Gastrocnemius medialis (tissue), 4 donors: Measurements from ENCODE around the gene SSBP4. TPM values are rescaled to one million over a fixed set of nuclear protein-coding genes. Genes with fewer than 3 reads are reported as not detected.

Source experiments
- ATAC-seq, 2 donors: fragments of 150-250 bp; one replicate each; pipeline ENCODE4 v1.9.1; 2016
- DNase-seq, 2 donors: peaks; one replicate each; pipeline ENCODE4 v3.0.0-alpha.2; 2019
- H3K27ac ChIP-seq, 4 donors: fragments of 200-600 bp; sonication (generic); 1 replicate in 1 of 4; 2 replicates in 3 of 4; pipeline ENCODE4 v1.5.1; 2016 to 2018; ENCODE audit warnings: mild to moderate bottlenecking in 2 of 4, moderate library complexity in 1 of 4
- H3K27me3 ChIP-seq, 3 donors: fragments of 200-600 bp; sonication (generic) in 2 of 3; 1 replicate in 1 of 3; 2 replicates in 2 of 3; pipeline versions ENCODE4 v1.5.1 to v1.6.0; 2016 to 2019; ENCODE audit warnings: mild to moderate bottlenecking in 1 of 3, moderate library complexity in 1 of 3
- H3K36me3 ChIP-seq, 2 donors: fragments of 200-600 bp; sonication (generic) in 1 of 2; one replicate each; pipeline ENCODE4 v1.5.1; 2017 to 2018
- H3K4me1 ChIP-seq, 2 donors: fragments of 200-600 bp; sonication (generic) in 1 of 2; one replicate each; pipeline ENCODE4 v1.5.1; 2016 to 2017; ENCODE audit warnings: mild to moderate bottlenecking in 2 of 2
- H3K4me3 ChIP-seq, 4 donors: fragments of 200-600 bp; sonication (generic) in 3 of 4; 1 replicate in 1 of 4; 2 replicates in 3 of 4; pipeline ENCODE4 v1.5.1; 2016 to 2019; ENCODE audit warnings: mild to moderate bottlenecking in 2 of 4
- H3K9me3 ChIP-seq, 3 donors: fragments of 200-600 bp; sonication (generic) in 2 of 3; 1 replicate in 1 of 3; 2 replicates in 2 of 3; pipeline ENCODE4 v1.5.1; 2016 to 2019
- CTCF ChIP-seq, 5 experiments: fragments of 450-650 bp in 3 of 5; fragments of 200-600 bp in 2 of 5; sonication (generic) in 2 of 5; IDR thresholded peaks in 4 of 5; conservative IDR thresholded peaks in 1 of 5; 1 replicate in 4 of 5; 2 replicates in 1 of 5; pipeline ENCODE4 v1.5.1; 2016 to 2019; ENCODE audit warnings: antibody characterized with exemption in 5 of 5, mild to moderate bottlenecking in 3 of 5, moderate library complexity in 3 of 5
- POLR2A ChIP-seq, 2 donors: fragments of 450-650 bp; IDR thresholded peaks; one replicate each; pipeline ENCODE4 v1.6.1; 2017; ENCODE audit warnings: antibody characterized with exemption in 2 of 2, mild to moderate bottlenecking in 2 of 2, moderate library complexity in 2 of 2
- in situ Hi-C, 4 donors: fragments of 200-750 bp; cut with MboI; loops; one replicate each; pipeline versions ENCODE4 v1.15.0 to v1.8.0; 2017; ENCODE audit warnings: low sequenced_read_pairs in 4 of 4
- intact Hi-C: fragments of 100-400 bp; cut with DNase I; formaldehyde crosslinking; loops from one replicate; pipeline ENCODE4 v1.15.1; 2023; ENCODE audit warnings: low total_unique reads
- total RNA-seq, 4 donors: library from RNA; depleted of rRNA; stranded (reverse); fragments of >200 nt; gene quantifications; one replicate each; pipeline versions ENCODE4 v1.1.0 to v1.2.3, GENCODE V29; 2016

Gene SSBP4
- total RNA-seq, 4 donors from 2014 or later = 24.7 to 65.2 (median 44.1) TPM

- ATAC-seq = peak in 1 of 2 donors; percentile 39
- H3K4me1 ChIP-seq = peaks cover 82 to 86% of the 10 kb centered on the region in 2 donors
- H3K27ac ChIP-seq = peak overlapping the region; percentile 89 to 96 (median 94)
- H3K9me3 ChIP-seq = no peaks in the 10 kb centered on the region
- H3K27me3 ChIP-seq = no peaks in the 10 kb centered on the region
- no peak overlapping the region for H3K4me3 ChIP-seq
- DNase-seq = peak in 1 of 2 donors; percentile 82
- intact Hi-C loops = loop anchor here (5.0 kb wide), 2 partner anchors 111 to 216 kb away; partner anchors contain the start of gene UBA52
- in situ Hi-C loops = loop anchor here in 3 of 4 donors (10.0 to 25.0 kb wide), 4 partner anchors 101 to 376 kb away; partner anchors contain the start of genes UBA52 (in 2 of the 3), UPF1 (in 2 of the 3), CRTC1 (in 1 of the 3) and KXD1 (in 1 of the 3)
- peaks cover 0 to 8% of the 10 kb centered on the region in 2 donors for H3K36me3 ChIP-seq
- TF ChIP-seq POLR2A (IDR thresholded peaks at IDR 0.05) = no peak
- no peak for TF ChIP-seq CTCF (IDR thresholded peaks at IDR 0.05 in 4 of 5, conservative IDR thresholded peaks at IDR 0.05 in 1 of 5)
These were observed 41.7 kb downstream of the SSBP4 start for GRCh38 chr19:18460900-18461299.

GRCh38 chr19:18461471-18461870 is 42.3 kb downstream of the SSBP4 start:
- peak overlapping the region; percentile 89 to 96 (median 94) for H3K27ac ChIP-seq
- H3K4me3 ChIP-seq = no peak overlapping the region
- intact Hi-C loops = loop anchor here (5.0 kb wide), 2 partner anchors 111 to 216 kb away; partner anchors contain the start of gene UBA52
- no peaks in the 10 kb centered on the region for H3K9me3 ChIP-seq
- ATAC-seq = no peak
- in situ Hi-C loops = loop anchor here in 3 of 4 donors (10.0 to 25.0 kb wide), 4 partner anchors 101 to 376 kb away; partner anchors contain the start of genes UBA52 (in 2 of the 3), UPF1 (in 2 of the 3), CRTC1 (in 1 of the 3) and KXD1 (in 1 of the 3)
- H3K4me1 ChIP-seq = peaks cover 85 to 89% of the 10 kb centered on the region in 2 donors
- no peak for DNase-seq
- no peaks in the 10 kb centered on the region for H3K27me3 ChIP-seq
- peaks cover 0 to 8% of the 10 kb centered on the region in 2 donors for H3K36me3 ChIP-seq
- TF ChIP-seq CTCF (IDR thresholded peaks at IDR 0.05 in 4 of 5, conservative IDR thresholded peaks at IDR 0.05 in 1 of 5) = no peak

GRCh38 chr19:18464646-18465045 is 45.4 kb downstream of the SSBP4 start:
- in situ Hi-C loops (loop anchor here in 3 of 4 donors (5.0 to 25.0 kb wide), 5 partner anchors 53 to 373 kb away; partner anchors contain the start of genes UBA52 (in 2 of the 3), UPF1 (in 2 of the 3), CRTC1 (in 1 of the 3) and KXD1 (in 1 of the 3)), intact Hi-C loops (loop anchor here (5.0 kb wide), 3 partner anchors 93 to 213 kb away; partner anchors contain the start of genes KXD1 and UBA52)
- Histone ChIP-seq H3K4me3 (no peak overlapping the region), H3K9me3 (no peaks in the 10 kb centered on the region), H3K27me3 (no peaks in the 10 kb centered on the region), H3K4me1 (peaks cover 82 to 93% of the 10 kb centered on the region in 2 donors), H3K27ac (peak overlapping the region; percentile 89 to 96 (median 94)), H3K36me3 (peaks cover 0 to 8% of the 10 kb centered on the region in 2 donors)
- DNase-seq = peak; percentile 89 to 92
- ATAC-seq = peak; percentile 25 to 55
- no peak for TF ChIP-seq CTCF (IDR thresholded peaks at IDR 0.05 in 4 of 5, conservative IDR thresholded peaks at IDR 0.05 in 1 of 5)
- peak; percentile 33 to 45 for TF ChIP-seq POLR2A (IDR thresholded peaks at IDR 0.05)

- Histone ChIP-seq H3K36me3 (peaks cover 0 to 8% of the 10 kb centered on the region in 2 donors), H3K27me3 (no peaks in the 10 kb centered on the region), H3K27ac (peak overlapping the region; percentile 89 to 96 (median 94)), H3K4me3 (no peak overlapping the region), H3K4me1 (peaks cover 82 to 94% of the 10 kb centered on the region in 2 donors), H3K9me3 (no peaks in the 10 kb centered on the region)
- TF ChIP-seq POLR2A (IDR thresholded peaks at IDR 0.05) = no peak
- no peak for TF ChIP-seq CTCF (IDR thresholded peaks at IDR 0.05 in 4 of 5, conservative IDR thresholded peaks at IDR 0.05 in 1 of 5)
- DNase-seq (peak in 1 of 2 donors; percentile 47), ATAC-seq (no peak)
- in situ Hi-C loops = loop anchor here in 3 of 4 donors (5.0 to 25.0 kb wide), 5 partner anchors 52 to 372 kb away; partner anchors contain the start of genes UBA52 (in 2 of the 3), UPF1 (in 2 of the 3), CRTC1 (in 1 of the 3) and KXD1 (in 1 of the 3)
- intact Hi-C loops = loop anchor here (5.0 kb wide), 1 partner anchor 92 kb away; the partner anchor contains the start of gene KXD1
These were observed 46.2 kb downstream of the SSBP4 start for GRCh38 chr19:18465214-18465963.
